ENCODE data around the gene ATXN7L2.

Gene ATXN7L2

GRCh38 chr1:109493227-109493626 is 9.5 kb downstream of the ATXN7L2 start:
- DNase-seq (ENCODE audit: low read depth in 1 of 2, low spot score in 1 of 2) = peak in 1 of 2 experiments; percentile 50
- in situ Hi-C loops (cut with HindIII; ENCODE audit: low pct_unique_long_range_greater_than_20kb, low sequenced_read_pairs) = no loop called here
- no peak for TF ChIP-seq JUND (IDR thresholded peaks at IDR 0.05; ENCODE audit: low read depth)

GRCh38 chr1:109493805-109494539 is 10.3 kb downstream of the ATXN7L2 start, which contains the start of gene CYB561D1:
Gene CYB561D1 (plus strand): TSS chr1:109494094. CDS start chr1:109494140, 46 bp downstream.
- in situ Hi-C loops (cut with HindIII; ENCODE audit: low pct_unique_long_range_greater_than_20kb, low sequenced_read_pairs) = no loop called here
- DNase-seq (ENCODE audit: low read depth in 1 of 2, low spot score in 1 of 2) = peak; percentile 48 to 85
- no peak for TF ChIP-seq JUND (IDR thresholded peaks at IDR 0.05; ENCODE audit: low read depth)

- no peak for TF ChIP-seq JUND (IDR thresholded peaks at IDR 0.05; ENCODE audit: low read depth)
- in situ Hi-C loops (cut with HindIII; ENCODE audit: low pct_unique_long_range_greater_than_20kb, low sequenced_read_pairs) = no loop called here
- DNase-seq (ENCODE audit: low read depth in 1 of 2, low spot score in 1 of 2) = no peak
Measured at GRCh38 chr1:109495738-109496137, 12.0 kb downstream of the ATXN7L2 start.

- TF ChIP-seq JUND (IDR thresholded peaks at IDR 0.05; ENCODE audit: low read depth) = no peak
- no peak for DNase-seq (ENCODE audit: low read depth in 1 of 2, low spot score in 1 of 2)
- in situ Hi-C loops (cut with HindIII; ENCODE audit: low pct_unique_long_range_greater_than_20kb, low sequenced_read_pairs) = no loop called here
Measured at GRCh38 chr1:109497449-109498160, 13.9 kb downstream of the ATXN7L2 start.

GRCh38 chr1:109498161-109498801 is 14.6 kb downstream of the ATXN7L2 start:
- in situ Hi-C loops (cut with HindIII; ENCODE audit: low pct_unique_long_range_greater_than_20kb, low sequenced_read_pairs) = no loop called here
- DNase-seq (ENCODE audit: low read depth in 1 of 2, low spot score in 1 of 2) = peak in 1 of 2 experiments; percentile 15
- no peak for TF ChIP-seq JUND (IDR thresholded peaks at IDR 0.05; ENCODE audit: low read depth)

- in situ Hi-C loops (cut with HindIII; ENCODE audit: low pct_unique_long_range_greater_than_20kb, low sequenced_read_pairs) = no loop called here
Measured at GRCh38 chr1:109499081-109499480, 15.4 kb downstream of the ATXN7L2 start.

GRCh38 chr1:109499661-109500536 is 16.2 kb downstream of the ATXN7L2 start:
- TF ChIP-seq JUND (IDR thresholded peaks at IDR 0.05; ENCODE audit: low read depth) = no peak
- in situ Hi-C loops (cut with HindIII; ENCODE audit: low pct_unique_long_range_greater_than_20kb, low sequenced_read_pairs) = no loop called here
- DNase-seq (ENCODE audit: low read depth in 1 of 2, low spot score in 1 of 2) = peak in 1 of 2 experiments; percentile 59

More at GRCh38 chr1:109499081-109499480, 15.4 kb downstream of the ATXN7L2 start:
- no peak for DNase-seq (ENCODE audit: low read depth in 1 of 2, low spot score in 1 of 2)
- TF ChIP-seq JUND (IDR thresholded peaks at IDR 0.05; ENCODE audit: low read depth) = no peak

GRCh38 chr1:109500941-109501381 is 17.3 kb downstream of the ATXN7L2 start:
- no peak for TF ChIP-seq JUND (IDR thresholded peaks at IDR 0.05; ENCODE audit: low read depth)
- DNase-seq (ENCODE audit: low read depth in 1 of 2, low spot score in 1 of 2) = no peak
- in situ Hi-C loops (cut with HindIII; ENCODE audit: low pct_unique_long_range_greater_than_20kb, low sequenced_read_pairs) = no loop called here

GRCh38 chr1:109501644-109502363 is 18.1 kb downstream of the ATXN7L2 start:
- DNase-seq (ENCODE audit: low read depth in 1 of 2, low spot score in 1 of 2) = no peak
- in situ Hi-C loops (cut with HindIII; ENCODE audit: low pct_unique_long_range_greater_than_20kb, low sequenced_read_pairs) = no loop called here
- no peak for TF ChIP-seq JUND (IDR thresholded peaks at IDR 0.05; ENCODE audit: low read depth)

- TF ChIP-seq JUND (IDR thresholded peaks at IDR 0.05; ENCODE audit: low read depth) = no peak
- no peak for DNase-seq (ENCODE audit: low read depth in 1 of 2, low spot score in 1 of 2)
- in situ Hi-C loops (cut with HindIII; ENCODE audit: low pct_unique_long_range_greater_than_20kb, low sequenced_read_pairs) = no loop called here
Measured at GRCh38 chr1:109502364-109502851, 18.7 kb downstream of the ATXN7L2 start.

- in situ Hi-C loops (cut with HindIII; ENCODE audit: low pct_unique_long_range_greater_than_20kb, low sequenced_read_pairs) = no loop called here
- TF ChIP-seq JUND (IDR thresholded peaks at IDR 0.05; ENCODE audit: low read depth) = no peak
- DNase-seq (ENCODE audit: low read depth in 1 of 2, low spot score in 1 of 2) = no peak
Measured at GRCh38 chr1:109503935-109504334, 20.2 kb downstream of the ATXN7L2 start.

Data from T47D (cell line).